Cardiac muscle cell (in vitro differentiated cells and primary cell): Measurements from ENCODE around the gene DLG2. TPM values are rescaled to one million over a fixed set of nuclear protein-coding genes. Genes with fewer than 3 reads are reported as not detected.

Experiments
- DNase-seq, 2 donors: peaks; one replicate each; pipeline versions ENCODE4 v3.0.0 to v3.0.0-alpha.2; 2010 to 2017; ENCODE audit warnings: low read depth in 1 of 2, low spot score in 1 of 2
- H3K27ac ChIP-seq: fragments of 200-600 bp; sonication (generic); 2 replicates; pipeline ENCODE4 v1.5.1; 2016
- H3K27me3 ChIP-seq: fragments of 200-600 bp; sonication (generic); 2 replicates; pipeline ENCODE4 v1.6.0; 2016; ENCODE audit warnings: control low read depth
- H3K36me3 ChIP-seq: fragments of 200-600 bp; sonication (generic); 2 replicates; pipeline ENCODE4 v1.5.1; 2016; ENCODE audit warnings: control low read depth
- H3K4me1 ChIP-seq: fragments of 200-600 bp; sonication (generic); 2 replicates; pipeline ENCODE4 v1.8.1; 2017; ENCODE audit warnings: low read depth, mild to moderate bottlenecking, mixed run types
- H3K4me3 ChIP-seq: fragments of 200-600 bp; sonication (generic); 2 replicates; pipeline ENCODE4 v1.5.1; 2016; ENCODE audit warnings: mild to moderate bottlenecking
- H3K9me3 ChIP-seq: fragments of 200-600 bp; sonication (generic); 2 replicates; pipeline ENCODE4 v1.5.1; 2017; ENCODE audit warnings: low read depth, mild to moderate bottlenecking, control low read depth
- polyA plus RNA-seq: library from polyadenylated mRNA; unstranded; fragments of >200 nt; fragmentation: Nextera tagmentation; extraction: Ambion mirVana; gene quantifications from 2 replicates; pipeline ENCODE4 v1.2.1, GENCODE V29; 2016
- total RNA-seq: library from RNA; depleted of rRNA; stranded (reverse); fragments of >200 nt; gene quantifications from 2 replicates; pipeline ENCODE4 v1.2.3, GENCODE V29; 2016
- TF ChIP-seq, protein P1 (sequence below): IDR thresholded peaks from 2 replicates; pipeline ENCODE4 v1.5.1; 2012; ENCODE audit warnings: low read depth, mild to moderate bottlenecking, low read length

DLG2 gene
- total and polyA plus RNA-seq, 2 experiments from 2014 or later = 3.5 to 15.9 TPM

DNA sequence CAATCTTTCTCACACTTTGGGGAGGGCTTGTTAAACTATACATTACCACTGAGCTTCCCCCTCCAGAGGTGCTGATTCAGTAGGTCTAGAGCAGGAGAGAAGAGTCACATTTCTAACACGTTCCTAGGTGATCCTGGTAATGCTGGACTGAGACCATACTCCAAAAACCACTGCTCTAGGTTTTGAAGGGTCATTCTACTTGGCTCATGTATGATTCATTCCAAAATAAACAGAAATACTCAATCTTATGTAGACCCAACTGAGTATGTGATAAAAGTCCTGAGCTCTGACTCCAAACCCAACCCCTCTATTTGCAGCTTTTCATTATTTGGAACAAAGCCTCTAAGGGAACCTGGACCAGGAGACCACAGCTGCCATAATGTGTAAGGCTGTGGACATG is 1558.1 kb downstream of the DLG2 start:
- TF ChIP-seq, protein P1, sequence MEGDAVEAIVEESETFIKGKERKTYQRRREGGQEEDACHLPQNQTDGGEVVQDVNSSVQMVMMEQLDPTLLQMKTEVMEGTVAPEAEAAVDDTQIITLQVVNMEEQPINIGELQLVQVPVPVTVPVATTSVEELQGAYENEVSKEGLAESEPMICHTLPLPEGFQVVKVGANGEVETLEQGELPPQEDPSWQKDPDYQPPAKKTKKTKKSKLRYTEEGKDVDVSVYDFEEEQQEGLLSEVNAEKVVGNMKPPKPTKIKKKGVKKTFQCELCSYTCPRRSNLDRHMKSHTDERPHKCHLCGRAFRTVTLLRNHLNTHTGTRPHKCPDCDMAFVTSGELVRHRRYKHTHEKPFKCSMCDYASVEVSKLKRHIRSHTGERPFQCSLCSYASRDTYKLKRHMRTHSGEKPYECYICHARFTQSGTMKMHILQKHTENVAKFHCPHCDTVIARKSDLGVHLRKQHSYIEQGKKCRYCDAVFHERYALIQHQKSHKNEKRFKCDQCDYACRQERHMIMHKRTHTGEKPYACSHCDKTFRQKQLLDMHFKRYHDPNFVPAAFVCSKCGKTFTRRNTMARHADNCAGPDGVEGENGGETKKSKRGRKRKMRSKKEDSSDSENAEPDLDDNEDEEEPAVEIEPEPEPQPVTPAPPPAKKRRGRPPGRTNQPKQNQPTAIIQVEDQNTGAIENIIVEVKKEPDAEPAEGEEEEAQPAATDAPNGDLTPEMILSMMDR = no peak
- Histone ChIP-seq H3K9me3 (no peaks in the 10 kb centered on the region), H3K27ac (no peak overlapping the region), H3K4me1 (no peaks in the 10 kb centered on the region), H3K36me3 (no peaks in the 10 kb centered on the region), H3K4me3 (no peak overlapping the region), H3K27me3 (no peaks in the 10 kb centered on the region)
- DNase-seq = no peak

DNA sequence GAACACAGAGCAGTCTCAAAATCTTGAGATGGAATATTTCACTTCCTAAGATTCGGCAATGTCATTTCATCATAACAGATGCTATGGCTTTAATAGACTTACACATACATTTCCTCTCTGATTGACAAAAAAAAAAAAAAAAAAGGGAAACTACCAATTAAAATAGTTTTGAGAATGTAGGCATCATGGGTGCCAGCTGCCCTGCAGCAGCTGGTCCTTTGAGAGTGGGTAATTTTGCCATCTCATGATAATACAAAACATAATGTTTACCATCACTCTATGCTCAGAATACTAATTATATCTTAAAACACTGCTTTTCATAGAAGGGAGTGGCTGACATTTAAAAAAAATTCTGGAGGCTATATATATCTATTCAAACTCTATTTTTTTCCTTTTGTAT is 1565.4 kb downstream of the DLG2 start:
- H3K27ac ChIP-seq = no peak overlapping the region
- TF ChIP-seq, protein P1 = no peak
- no peak overlapping the region for H3K4me3 ChIP-seq

DNA sequence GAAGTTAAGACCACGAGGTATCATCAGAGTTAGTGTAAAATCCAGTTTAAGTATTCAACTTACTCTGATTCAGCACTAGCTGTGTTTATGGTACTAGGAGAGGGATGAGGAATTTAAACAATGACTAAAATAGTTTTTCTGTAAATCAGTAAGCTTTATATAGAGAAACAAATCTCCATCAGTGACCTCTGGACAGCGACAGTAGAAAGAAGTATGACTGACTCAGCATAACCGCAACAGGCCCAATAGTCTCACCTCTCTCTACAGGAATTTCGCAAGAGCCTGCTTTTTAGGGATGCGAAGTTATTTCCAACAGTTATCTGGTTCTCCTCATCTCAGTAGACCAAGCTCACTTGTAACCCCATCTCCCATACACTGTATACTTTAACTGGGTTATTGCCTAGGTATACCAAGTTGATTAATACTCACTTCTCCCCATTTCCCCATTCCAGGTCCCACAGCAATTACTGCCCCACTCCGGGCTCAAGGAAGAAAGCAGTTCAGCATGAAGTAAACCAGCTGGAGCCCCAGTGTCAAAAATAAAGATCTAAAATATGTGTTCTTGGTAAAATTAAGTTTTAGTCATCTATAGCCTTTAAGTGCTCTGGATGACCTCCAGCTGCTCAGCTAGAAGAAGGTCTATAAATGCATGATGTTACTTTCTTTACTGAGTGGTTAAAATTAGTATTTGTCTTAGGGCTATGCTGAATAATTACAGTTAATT is 1570.3 kb downstream of the DLG2 start:
- no peak for DNase-seq
- no peaks in the 10 kb centered on the region for H3K27me3 ChIP-seq

More for the DNA sequence above, 1565.4 kb downstream of the DLG2 start:
- no peak for DNase-seq
- Histone ChIP-seq H3K9me3 (no peaks in the 10 kb centered on the region), H3K4me1 (no peaks in the 10 kb centered on the region), H3K27me3 (no peaks in the 10 kb centered on the region), H3K36me3 (no peaks in the 10 kb centered on the region)

DNA sequence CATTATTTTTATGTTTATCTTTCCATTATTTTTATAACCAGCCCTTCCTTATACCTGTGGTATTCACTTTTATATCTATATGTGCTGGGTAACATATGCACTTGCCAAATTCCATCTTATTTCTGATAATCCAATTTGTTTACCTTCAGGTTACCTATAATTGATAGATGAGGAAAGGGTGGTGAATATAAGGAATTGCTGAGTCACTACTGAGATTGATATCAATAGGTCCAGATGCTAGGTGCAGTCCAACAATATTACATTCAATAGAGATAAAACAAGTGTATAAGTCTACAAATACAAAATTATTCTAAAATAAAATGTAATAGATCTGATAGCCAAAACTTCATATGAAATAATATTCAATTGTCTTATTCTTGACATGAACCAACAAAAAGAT is 1582.0 kb downstream of the DLG2 start:
- H3K36me3 ChIP-seq = no peaks in the 10 kb centered on the region
- DNase-seq = no peak
- no peaks in the 10 kb centered on the region for H3K9me3 ChIP-seq
- H3K27ac ChIP-seq = no peak overlapping the region
- H3K4me3 ChIP-seq = no peak overlapping the region
- no peaks in the 10 kb centered on the region for H3K4me1 ChIP-seq
- no peaks in the 10 kb centered on the region for H3K27me3 ChIP-seq
- TF ChIP-seq, protein P1 = no peak

More for the DNA sequence above, 1570.3 kb downstream of the DLG2 start:
- no peak overlapping the region for H3K27ac ChIP-seq
- no peaks in the 10 kb centered on the region for H3K4me1 ChIP-seq
- H3K36me3 ChIP-seq = no peaks in the 10 kb centered on the region
- TF ChIP-seq, protein P1 = no peak
- H3K4me3 ChIP-seq = no peak overlapping the region
- H3K9me3 ChIP-seq = no peaks in the 10 kb centered on the region

DNA sequence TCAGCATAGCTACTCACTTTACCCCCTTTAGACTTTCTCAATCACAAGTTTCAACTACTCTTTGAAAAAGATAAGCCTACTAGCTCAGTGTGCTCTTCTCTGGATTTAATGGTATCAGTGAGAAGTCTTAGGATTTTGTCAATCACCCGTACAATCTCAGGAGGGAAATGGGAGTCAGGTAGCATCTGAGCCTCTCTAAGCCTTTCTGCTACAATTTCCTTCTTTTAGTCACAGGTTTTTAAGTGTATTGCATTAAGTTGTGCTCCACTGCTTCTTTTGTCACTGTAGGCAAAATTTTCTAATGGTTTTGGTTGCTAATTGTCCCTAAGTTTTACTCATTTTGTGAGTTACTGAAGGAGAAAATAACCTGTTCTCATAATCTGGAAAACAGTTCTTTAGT is 1582.4 kb downstream of the DLG2 start:
- TF ChIP-seq, protein P1 = no peak
- H3K27me3 ChIP-seq = no peaks in the 10 kb centered on the region
- no peaks in the 10 kb centered on the region for H3K36me3 ChIP-seq
- H3K4me3 ChIP-seq = no peak overlapping the region
- H3K4me1 ChIP-seq = no peaks in the 10 kb centered on the region
- DNase-seq = no peak
- no peak overlapping the region for H3K27ac ChIP-seq
- no peaks in the 10 kb centered on the region for H3K9me3 ChIP-seq
